Endothelial cell of umbilical vein (primary cell): ENCODE measurements around the gene UBXN1. TPM values are rescaled to one million over a fixed set of nuclear protein-coding genes. Genes with fewer than 3 reads are reported as not detected.

ENCODE experiments used
- BruUV-seq: library from RNA; stranded (reverse); fragments of 400-500 nt; replicated peaks from 2 replicates; lab custom pipeline; 2021; lab: Mats Ljungman, UMichigan
- CTCF ChIA-PET: fragments of 300-600, 350-600 bp; sonication (Branson Sonifier 250); formaldehyde crosslinking; loops from one replicate; lab custom pipeline; 2021; ENCODE audit warnings: antibody characterized with exemption, inconsistent platforms; lab: Charles Lee
- POLR2A ChIA-PET: fragments of 300-600, 350-600 bp; sonication (Branson Sonifier 250); formaldehyde crosslinking; loops from one replicate; lab custom pipeline; 2021; ENCODE audit warnings: antibody characterized with exemption, inconsistent platforms; lab: Charles Lee
- DNase-seq: peaks from one replicate; pipeline ENCODE4 v3.0.0-alpha.2; 2011; ENCODE audit warnings: low read depth, low spot score
- FAIRE-seq: peaks from 2 replicates; lab custom pipeline; 2011; peaks lifted over from hg19 to GRCh38; lab: Jason Lieb, UNC
- H2AFZ ChIP-seq: 2 replicates; pipeline ENCODE4 v1.6.0; 2012; ENCODE audit warnings: low read depth, low read length, control low read depth, inconsistent platforms
- H3K27ac ChIP-seq: 2 replicates; pipeline ENCODE4 v1.5.1; 2011; ENCODE audit warnings: low read depth, mild to moderate bottlenecking, control low read depth, low read length, moderate library complexity; ENCODE audit not compliant: insufficient read depth
- H3K27me3 ChIP-seq, 2 experiments: 2 replicates each; pipeline versions ENCODE4 v1.6.0 to v1.6.1; 2011; ENCODE audit warnings: low read length in 2 of 2, mixed read lengths in 1 of 2; ENCODE audit not compliant: control insufficient read depth in 2 of 2, insufficient read depth in 2 of 2
- H3K36me3 ChIP-seq, 2 experiments: 2 replicates in 1 of 2; 3 replicates in 1 of 2; pipeline ENCODE4 v1.5.1; 2011; ENCODE audit warnings: low read length in 2 of 2, mild to moderate bottlenecking in 1 of 2, moderate library complexity in 1 of 2; ENCODE audit not compliant: control insufficient read depth in 2 of 2, insufficient read depth in 2 of 2; ENCODE audit errors: extremely low read depth in 1 of 2
- H3K4me1 ChIP-seq: 3 replicates; pipeline ENCODE4 v1.5.1; 2011; ENCODE audit warnings: mild to moderate bottlenecking, low read length; ENCODE audit not compliant: control insufficient read depth, insufficient read depth; ENCODE audit errors: extremely low read depth
- H3K4me2 ChIP-seq: 2 replicates; pipeline ENCODE4 v1.6.1; 2011; ENCODE audit warnings: low read length, control low read depth, mixed read lengths; ENCODE audit not compliant: insufficient read depth
- H3K4me3 ChIP-seq, 3 experiments: fragments of 200-600 bp in 1 of 3; sonication (generic), shearing (Covaris generic) in 1 of 3; replicated peaks in 1 of 3; 2 replicates each; pipeline ENCODE4 v1.5.1; 2011 to 2016; ENCODE audit warnings: control low read depth in 3 of 3, low read length in 3 of 3, mild to moderate bottlenecking in 2 of 3, inconsistent platforms in 1 of 3, low read depth in 1 of 3, moderate library complexity in 1 of 3; ENCODE audit not compliant: insufficient read depth in 1 of 3
- H3K79me2 ChIP-seq: 2 replicates; pipeline ENCODE4 v1.6.0; 2012; ENCODE audit warnings: low read length, inconsistent platforms; ENCODE audit not compliant: control insufficient read depth, insufficient read depth
- H3K9ac ChIP-seq: replicated peaks from 2 replicates; pipeline ENCODE3; 2011; ENCODE audit warnings: low read length, control low read depth; ENCODE audit not compliant: insufficient read depth; ENCODE audit errors: extremely low read depth
- H3K9me1 ChIP-seq: replicated peaks from 3 replicates; pipeline ENCODE4 v1.6.0; 2011; ENCODE audit warnings: mild to moderate bottlenecking, low read length; ENCODE audit not compliant: control insufficient read depth, insufficient read depth; ENCODE audit errors: extremely low read depth
- H3K9me3 ChIP-seq: replicated peaks from 2 replicates; pipeline ENCODE4 v1.5.1; 2012; ENCODE audit warnings: low read length, inconsistent platforms; ENCODE audit not compliant: control insufficient read depth, insufficient read depth
- H4K20me1 ChIP-seq: replicated peaks from 2 replicates; pipeline ENCODE3; 2011; ENCODE audit warnings: mild to moderate bottlenecking, low read length; ENCODE audit not compliant: control insufficient read depth, insufficient read depth; ENCODE audit errors: extremely low read depth
- CTCF ChIP-seq, 2 donors: IDR thresholded peaks; 1 replicate in 1 of 2; 2 replicates in 1 of 2; pipeline ENCODE4 v1.5.1; 2011; ENCODE audit warnings: low read length in 2 of 2, mild to moderate bottlenecking in 2 of 2, moderate library complexity in 2 of 2, control low read depth in 1 of 2, inconsistent platforms in 1 of 2, low read depth in 1 of 2; ENCODE audit not compliant: insufficient read depth in 1 of 2; ENCODE audit errors: extremely low read depth in 1 of 2
- EZH2 ChIP-seq: IDR thresholded peaks from 2 replicates; pipeline ENCODE4 v1.6.1; 2012; ENCODE audit warnings: borderline replicate concordance, low read depth, mild to moderate bottlenecking, moderate library complexity, low read length, inconsistent platforms; ENCODE audit not compliant: severe bottlenecking
- FOS ChIP-seq: IDR thresholded peaks from 2 replicates; pipeline ENCODE4 v1.6.1; 2011; ENCODE audit warnings: mild to moderate bottlenecking, low read length, moderate library complexity, borderline replicate concordance; ENCODE audit not compliant: insufficient read depth
- GATA2 ChIP-seq: IDR thresholded peaks from 2 replicates; pipeline ENCODE4 v1.7.0; 2011; ENCODE audit warnings: low read depth, mild to moderate bottlenecking, moderate library complexity, mixed read lengths, low read length; ENCODE audit not compliant: insufficient read length, insufficient read depth
- JUN ChIP-seq: IDR thresholded peaks from 2 replicates; pipeline ENCODE4 v1.6.1; 2011; ENCODE audit warnings: borderline replicate concordance, low read depth; ENCODE audit not compliant: insufficient read length, insufficient read depth
- MYC ChIP-seq: IDR thresholded peaks from one replicate; pipeline ENCODE4 v1.6.1; 2011; ENCODE audit warnings: mild to moderate bottlenecking, low read depth, low read length
- POLR2A ChIP-seq: IDR thresholded peaks from 2 replicates; pipeline ENCODE4 v1.6.1; 2012; ENCODE audit warnings: low read depth, mild to moderate bottlenecking, control low read depth, low read length
- POLR2AphosphoS5 ChIP-seq: IDR thresholded peaks from 2 replicates; pipeline ENCODE4 v1.6.1; 2012; ENCODE audit warnings: low read depth, mild to moderate bottlenecking, control low read depth, low read length, moderate library complexity; ENCODE audit not compliant: insufficient read depth
- dilution Hi-C: fragments of 300-500 bp; cut with MboI; formaldehyde crosslinking; loops from one replicate; pipeline ENCODE4 v1.15.0; 2019; ENCODE audit warnings: low sequenced_read_pairs; ENCODE audit not compliant: extremely low pct_ligation_motif_present
- intact Hi-C: fragments of 100-400 bp; cut with micrococcal nuclease; formaldehyde crosslinking; loops from one replicate; pipeline ENCODE4 v1.10.0; 2022
- polyA plus RNA-seq, 4 experiments: library from polyadenylated mRNA; depleted of rRNA in 3 of 4; stranded (reverse) in 3 of 4; unstranded in 1 of 4; fragments of >200 nt; gene quantifications; 2 replicates each; pipeline versions ENCODE4 v1.2.1 to v1.2.3, GENCODE V29; 2011 to 2012; ENCODE audit warnings: missing spikeins in 1 of 4
- total RNA-seq: library from RNA; stranded (reverse); gene quantifications from 2 replicates; pipeline ENCODE4 v1.2.3, GENCODE V29; 2021
- TF ChIP-seq, protein P1 (sequence below): IDR thresholded peaks from 2 replicates; pipeline ENCODE4 v1.6.1; 2011; ENCODE audit not compliant: insufficient read depth, insufficient read length

UBXN1 gene
- total and polyA plus RNA-seq, 2 donors (not counting 3 experiments of a cell fraction or from before 2014, with no cell fraction given) = 113 to 114 TPM

- TF ChIP-seq, protein P1, sequence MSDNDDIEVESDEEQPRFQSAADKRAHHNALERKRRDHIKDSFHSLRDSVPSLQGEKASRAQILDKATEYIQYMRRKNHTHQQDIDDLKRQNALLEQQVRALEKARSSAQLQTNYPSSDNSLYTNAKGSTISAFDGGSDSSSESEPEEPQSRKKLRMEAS = no peak
- TF ChIP-seq POLR2AphosphoS5 (no peak), JUN (no peak), GATA2 (no peak), MYC (no peak), POLR2A (no peak), EZH2 (no peak), FOS (no peak), CTCF (IDR thresholded peaks at IDR 0.05; ENCODE audit: extremely low read depth in 1 of 2, insufficient read depth in 1 of 2, low read depth in 1 of 2, low read length in 2 of 2) (no peak)
- peak overlapping the region; percentile 42 to 83 (median 59) for H3K4me3 ChIP-seq
- no peaks in the 10 kb centered on the region for H3K27me3 ChIP-seq
- H3K4me2 ChIP-seq = peak overlapping the region; percentile 83
- BruUV-seq = no TSS peak
- H3K9me1 ChIP-seq = no peaks in the 10 kb centered on the region
- no peaks in the 10 kb centered on the region for H3K9me3 ChIP-seq
- no peak overlapping the region for H2AFZ ChIP-seq
- peak overlapping the region; percentile 44 for H3K27ac ChIP-seq
- DNase-seq (no peak), FAIRE-seq (peak; percentile 35)
- peaks cover 33% of the 10 kb centered on the region for H3K79me2 ChIP-seq
- intact Hi-C loops (loop anchor here (1.0 to 5.0 kb wide), 4 partner anchors 12 to 53 kb away; partner anchors contain the start of genes BSCL2, EML3, GNG3 and INTS5), dilution Hi-C loops (no loop called here)
- H3K9ac ChIP-seq = peak overlapping the region; percentile 69
- ChIA-PET CTCF (interaction anchor here (0.9 to 2.5 kb wide), 14 partner anchors 10 to 271 kb away, joined by 3 to 15 read pairs (median 6); partner anchors contain the start of genes B3GAT3, BSCL2, GNG3 and INTS5), POLR2A (interaction anchor here (0.8 to 2.2 kb wide), 30 partner anchors 9 to 327 kb away, joined by 3 to 71 read pairs (median 8); partner anchors contain the start of genes AHNAK, B3GAT3, EEF1G and EML3)
- H4K20me1 ChIP-seq = no peaks in the 10 kb centered on the region
- H3K4me1 ChIP-seq = peaks cover 16% of the 10 kb centered on the region
- peaks cover 0 to 2% of the 10 kb centered on the region in 2 experiments for H3K36me3 ChIP-seq
Measured at GRCh38 chr11:62665599-62666258, 13.1 kb downstream of the UBXN1 start.
